Fibroblast of skin of scalp (primary cell): Measurements from ENCODE around the gene EIF4E.
"Not testable (repeated sequence)": the region's sequence is repeated elsewhere in the genome, so short reads cannot be mapped to it uniquely, and the experiment has no call there.

ENCODE experiments used
- DNase-seq: peaks from one replicate; pipeline ENCODE4 v3.0.0-alpha.2; 2013

EIF4E gene

GRCh38 chr4:98872120-98872906 is 56.6 kb downstream of the EIF4E start:
- DNase-seq, result not testable (repeated sequence)

DNA sequence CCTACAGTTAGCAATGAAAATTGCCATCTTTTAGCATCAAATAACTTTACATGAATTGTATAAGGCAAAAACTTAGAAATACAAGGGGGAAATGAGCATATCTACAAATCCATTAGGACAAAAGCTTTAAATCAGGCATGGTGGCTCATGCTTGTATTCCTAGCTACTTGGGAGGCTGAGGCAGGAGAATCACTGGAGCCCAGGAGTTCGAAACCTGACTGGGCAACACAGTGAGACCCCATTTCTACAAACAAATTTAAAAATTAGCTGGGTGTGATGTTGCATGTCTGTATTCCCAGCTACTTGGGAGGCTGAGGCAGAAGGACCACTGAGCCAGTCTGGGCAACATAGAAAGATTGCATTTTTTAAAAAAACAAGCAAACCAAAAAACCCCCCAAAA is 61.3 kb downstream of the EIF4E start:
- DNase-seq, result no peak

- DNase-seq, result no peak
Measured at GRCh38 chr4:98865059-98865458, 63.9 kb downstream of the EIF4E start.

- DNase-seq, result no peak
Measured at GRCh38 chr4:98864560-98864959, 64.4 kb downstream of the EIF4E start.

DNA sequence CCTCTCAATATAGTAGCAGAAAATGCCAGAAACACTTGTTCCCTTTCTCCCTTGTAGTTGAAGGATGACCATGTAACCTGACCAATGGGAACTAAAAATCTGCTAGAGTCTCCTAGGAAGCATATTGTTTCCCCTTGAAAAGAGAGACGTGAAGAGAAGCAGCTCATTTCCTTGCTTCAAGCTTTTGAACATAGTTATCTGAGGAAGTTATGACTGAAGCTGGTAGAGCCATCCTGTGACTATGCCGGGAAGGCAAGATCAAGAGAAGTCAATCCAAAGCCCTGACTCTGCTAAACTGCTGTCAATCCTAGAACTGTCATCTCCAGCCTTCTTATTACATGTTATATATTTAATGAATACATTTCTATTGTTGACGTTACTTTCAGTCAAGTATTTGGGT is 66.6 kb downstream of the EIF4E start:
- no peak for DNase-seq

DNA sequence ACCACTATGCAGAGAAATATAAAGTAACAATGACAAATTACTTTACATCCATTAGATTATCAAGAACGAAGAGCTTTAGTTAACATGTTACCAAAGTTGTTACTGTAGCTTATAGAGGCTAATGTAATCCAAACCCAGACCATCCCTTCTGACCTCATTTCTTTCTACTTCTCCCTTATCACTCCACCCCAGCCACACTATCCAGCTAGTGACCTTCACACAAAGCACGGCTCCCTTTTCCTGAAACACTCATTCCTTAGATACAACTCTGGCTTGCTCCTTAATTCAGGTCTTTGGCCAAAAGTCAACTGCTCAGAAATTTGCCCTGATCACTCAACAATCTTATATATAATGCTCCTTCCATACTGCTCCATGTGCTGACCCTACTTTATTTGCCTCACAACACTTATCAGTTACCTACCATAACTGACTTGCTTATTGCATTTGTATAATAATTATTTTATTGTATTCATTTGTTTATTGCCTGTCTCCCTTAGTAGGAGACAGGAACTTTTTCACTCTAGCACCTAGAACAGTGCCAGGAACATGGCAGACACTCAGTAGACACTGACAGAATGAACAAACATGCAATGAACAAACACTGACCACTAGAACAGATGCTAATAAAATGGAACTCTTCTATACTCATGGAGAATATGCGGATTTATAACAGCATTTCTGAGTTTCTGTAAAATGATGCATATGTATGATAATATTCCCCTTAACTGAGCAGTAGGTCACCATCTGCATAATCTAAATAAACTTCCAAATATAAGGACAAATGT is 67.6 kb downstream of the EIF4E start:
- DNase-seq, result no peak

- peak; percentile 47 for DNase-seq
Measured at GRCh38 chr4:98851806-98852205, 77.1 kb downstream of the EIF4E start.

- DNase-seq, result no peak
Measured at GRCh38 chr4:98850937-98851336, 78.0 kb downstream of the EIF4E start.

DNA sequence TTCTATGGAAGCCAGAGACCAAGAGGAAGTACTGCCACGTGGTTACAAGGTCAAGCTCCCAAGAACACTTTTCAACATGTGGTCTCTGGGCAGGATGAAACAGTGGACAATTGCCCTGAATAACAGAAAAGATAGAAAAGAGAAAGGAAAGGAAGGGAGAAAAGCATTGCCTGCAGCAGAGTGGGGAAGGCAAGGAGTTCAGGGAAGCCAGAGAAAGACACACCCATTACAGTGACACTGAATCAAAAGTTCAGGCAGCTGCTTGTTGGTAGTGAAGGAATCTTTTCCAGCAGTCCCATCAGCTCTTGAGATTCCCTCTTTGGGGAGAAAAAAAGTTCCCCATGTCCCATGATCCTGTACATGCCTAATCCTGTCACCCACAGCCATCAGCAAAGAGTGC is 80.5 kb downstream of the EIF4E start:
- no peak for DNase-seq

GRCh38 chr4:98845960-98846359 is 83.0 kb downstream of the EIF4E start:
- DNase-seq, result no peak

GRCh38 chr4:98842917-98843316 is 86.0 kb downstream of the EIF4E start:
- not testable (repeated sequence) for DNase-seq

- DNase-seq, result peak; percentile 42
Measured at GRCh38 chr4:98838977-98839618, 89.8 kb downstream of the EIF4E start.

DNA sequence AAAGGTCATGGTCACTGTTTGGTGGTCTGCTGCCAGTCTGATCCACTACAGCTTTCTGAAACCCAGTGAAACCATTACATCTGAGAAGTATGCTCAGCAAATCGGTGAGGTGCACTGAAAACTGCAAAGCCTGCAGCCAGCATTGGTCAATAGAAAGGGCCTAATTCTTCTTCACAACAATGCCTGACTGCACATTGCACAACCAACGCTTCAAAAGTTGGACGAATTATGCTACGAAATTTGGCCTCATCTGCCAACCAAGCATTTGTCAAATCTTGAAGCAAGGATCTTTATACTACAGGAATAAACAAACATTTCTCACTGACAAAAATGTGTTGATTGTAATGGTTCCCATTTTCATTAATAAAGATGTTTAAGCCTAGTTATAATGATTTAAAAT is 90.4 kb downstream of the EIF4E start:
- DNase-seq, result no peak

DNA sequence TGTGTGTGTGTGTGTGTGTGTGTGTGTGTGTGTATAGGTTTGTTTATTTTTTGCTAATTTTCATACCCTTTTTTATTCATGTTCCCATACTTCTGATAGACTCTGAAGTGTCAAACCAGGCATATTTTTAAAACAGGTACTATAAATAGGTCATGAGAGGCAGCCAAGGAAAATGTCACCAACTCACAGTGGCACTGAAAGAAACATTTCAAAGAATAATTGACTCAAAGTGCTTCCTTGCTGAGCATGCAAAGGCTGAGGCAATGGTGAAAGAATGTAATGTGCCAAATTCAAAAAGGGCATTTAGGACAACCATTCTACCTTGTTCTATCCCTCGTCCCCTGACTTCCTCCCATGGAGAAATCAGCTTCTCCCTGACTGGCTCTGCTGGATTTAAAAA is 95.5 kb downstream of the EIF4E start:
- no peak for DNase-seq

- not testable (repeated sequence) for DNase-seq
Measured at GRCh38 chr4:98831036-98831435, 97.9 kb downstream of the EIF4E start.
